SK-N-SH (cell line): ENCODE data around the gene AQP1. TPM values are rescaled to one million over a fixed set of nuclear protein-coding genes. Genes with fewer than 3 reads are reported as not detected.
A peak's percentile ranks its signal among the peaks of the same experiment; 100 is the strongest.

Experiments used
- CTCF ChIA-PET: fragments of 300-600, 350-600 bp; formaldehyde crosslinking; extraction: SDS; loops from one replicate; lab custom pipeline; 2021; lab: Yijun Ruan, JAX
- POLR2A ChIA-PET: fragments of 350-600 bp; sonication (Branson Sonifier 250); formaldehyde crosslinking; extraction: SDS; loops from one replicate; lab custom pipeline; 2020; ENCODE audit warnings: antibody characterized with exemption, inconsistent platforms; lab: Yijun Ruan, JAX
- DNase-seq: peaks from one replicate; pipeline ENCODE4 v3.0.0; 2012
- H2AFZ ChIP-seq: fragments of 200-600 bp; sonication (generic); 2 replicates; pipeline ENCODE4 v1.8.1; 2016; ENCODE audit warnings: antibody characterized with exemption, mild to moderate bottlenecking, low read depth
- H3F3A ChIP-seq: fragments of 200-600 bp; sonication (generic); replicated peaks from 2 replicates; pipeline ENCODE3; 2016; ENCODE audit warnings: antibody characterized with exemption, mild to moderate bottlenecking; ENCODE audit not compliant: insufficient read depth
- H3K27ac ChIP-seq, 2 experiments: fragments of 200-500 bp in 1 of 2; fragments of 200-600 bp in 1 of 2; sonication (Bioruptor generic) in 1 of 2; sonication (generic), shearing (Covaris generic) in 1 of 2; 2 replicates each; pipeline versions ENCODE4 v1.5.1 to v1.6.1; 2014 to 2016; ENCODE audit warnings: low read depth in 2 of 2, inconsistent platforms in 1 of 2, low read length in 1 of 2, mild to moderate bottlenecking in 1 of 2, mixed read lengths in 1 of 2
- H3K27me3 ChIP-seq: fragments of 200-600 bp; sonication (generic), shearing (Covaris generic); 2 replicates; pipeline ENCODE4 v1.6.1; 2016; ENCODE audit warnings: mixed run types; ENCODE audit not compliant: insufficient read depth
- H3K36me3 ChIP-seq, 2 experiments: fragments of 200-500 bp in 1 of 2; fragments of 200-600 bp in 1 of 2; sonication (Bioruptor generic) in 1 of 2; sonication (generic) in 1 of 2; replicated peaks in 1 of 2; 2 replicates each; pipeline versions ENCODE3 to v1.5.1; 2014 to 2016; ENCODE audit warnings: low read length in 1 of 2, mild to moderate bottlenecking in 1 of 2; ENCODE audit not compliant: insufficient read depth in 2 of 2, control insufficient read depth in 1 of 2
- H3K4me1 ChIP-seq, 2 experiments: fragments of 200-500 bp in 1 of 2; fragments of 200-600 bp in 1 of 2; sonication (Bioruptor generic) in 1 of 2; sonication (generic), shearing (Covaris generic) in 1 of 2; 2 replicates each; pipeline versions ENCODE4 v1.5.1 to v1.6.1; 2014 to 2016; ENCODE audit warnings: low read depth in 1 of 2, low read length in 1 of 2, mixed run types in 1 of 2; ENCODE audit not compliant: insufficient read depth in 2 of 2, control insufficient read depth in 1 of 2
- H3K4me2 ChIP-seq: fragments of 200-600 bp; sonication (generic), shearing (Covaris generic); 2 replicates; pipeline ENCODE4 v1.6.1; 2017; ENCODE audit warnings: mixed run types
- H3K4me3 ChIP-seq, 2 experiments: fragments of 200-500 bp in 1 of 2; fragments of 200-600 bp in 1 of 2; sonication (Bioruptor generic) in 1 of 2; sonication (generic), shearing (Covaris generic) in 1 of 2; 2 replicates each; pipeline versions ENCODE4 v1.5.1 to v1.8.1; 2014 to 2016; ENCODE audit warnings: low read depth in 2 of 2, inconsistent platforms in 1 of 2, low read length in 1 of 2, mild to moderate bottlenecking in 1 of 2, mixed read lengths in 1 of 2, moderate library complexity in 1 of 2
- H3K79me2 ChIP-seq: fragments of 200-600 bp; sonication (generic); 2 replicates; pipeline ENCODE4 v1.8.1; 2017; ENCODE audit warnings: mild to moderate bottlenecking; ENCODE audit not compliant: insufficient read depth
- H3K9ac ChIP-seq: fragments of 200-600 bp; sonication (generic); 2 replicates; pipeline ENCODE4 v1.6.1; 2017; ENCODE audit warnings: mixed run types
- H3K9me2 ChIP-seq: fragments of 200-600 bp; sonication (generic); 2 replicates; pipeline ENCODE4 v1.6.1; 2017; ENCODE audit warnings: mixed run types
- H3K9me3 ChIP-seq: fragments of 200-600 bp; sonication (generic); 2 replicates; pipeline ENCODE4 v1.6.1; 2017; ENCODE audit warnings: mixed run types, mild to moderate bottlenecking, moderate library complexity
- H4K20me1 ChIP-seq: fragments of 200-600 bp; sonication (generic); 2 replicates; pipeline ENCODE4 v1.6.1; 2017; ENCODE audit warnings: mild to moderate bottlenecking, mixed run types; ENCODE audit not compliant: insufficient read depth
- CHD2 ChIP-seq: fragments of 150-350 bp; IDR thresholded peaks from 2 replicates; pipeline ENCODE4 v1.6.1; 2018; ENCODE audit warnings: low read length; ENCODE audit not compliant: partially characterized antibody
- ELF1 ChIP-seq: IDR thresholded peaks from 2 replicates; pipeline ENCODE4 v1.4.0; 2012
- EZH2phosphoT487 ChIP-seq: fragments of 200-600 bp; sonication (generic); IDR thresholded peaks from 2 replicates; pipeline ENCODE4 v1.6.1; 2017; ENCODE audit warnings: low read depth, mixed run types, mild to moderate bottlenecking, antibody characterized with exemption, moderate library complexity, borderline replicate concordance
- FOSL2 ChIP-seq: IDR thresholded peaks from 2 replicates; pipeline ENCODE4 v1.4.0; 2012; ENCODE audit warnings: low read depth, mild to moderate bottlenecking, moderate library complexity, borderline replicate concordance
- FOXM1 ChIP-seq: IDR thresholded peaks from 2 replicates; pipeline ENCODE4 v1.4.0; 2012; ENCODE audit warnings: low read depth, mild to moderate bottlenecking
- JUND ChIP-seq: IDR thresholded peaks from 2 replicates; pipeline ENCODE4 v1.4.0; 2012
- MEF2A ChIP-seq: IDR thresholded peaks from 2 replicates; pipeline ENCODE4 v1.4.0; 2012; ENCODE audit warnings: low read depth, borderline replicate concordance
- MXI1 ChIP-seq: IDR thresholded peaks from 2 replicates; pipeline ENCODE4 v1.6.1; 2012; ENCODE audit warnings: mild to moderate bottlenecking, low read depth, low read length, improper control_type of control experiment
- NFIC ChIP-seq: IDR thresholded peaks from 2 replicates; pipeline ENCODE4 v1.4.0; 2012; ENCODE audit warnings: borderline replicate concordance
- NRF1 ChIP-seq: IDR thresholded peaks from 2 replicates; pipeline ENCODE4 v1.6.1; 2012; ENCODE audit warnings: low read depth, mild to moderate bottlenecking, low read length
- POLR2AphosphoS5 ChIP-seq: IDR thresholded peaks from 2 replicates; pipeline ENCODE4 v1.6.1; 2012; ENCODE audit warnings: low read depth, low read length
- RAD21 ChIP-seq: IDR thresholded peaks from 2 replicates; pipeline ENCODE4 v1.6.1; 2012; ENCODE audit warnings: mild to moderate bottlenecking, low read length
- RFX5 ChIP-seq: IDR thresholded peaks from 2 replicates; pipeline ENCODE4 v1.6.1; 2012; ENCODE audit warnings: mild to moderate bottlenecking, improper control_type of control experiment, low read length
- RXRA ChIP-seq: IDR thresholded peaks from 2 replicates; pipeline ENCODE4 v1.4.0; 2012; ENCODE audit warnings: low read depth, mild to moderate bottlenecking, borderline replicate concordance
- SIN3A ChIP-seq: IDR thresholded peaks from 2 replicates; pipeline ENCODE4 v1.6.1; 2012; ENCODE audit warnings: low read depth, mild to moderate bottlenecking, low read length, moderate library complexity, borderline replicate concordance
- SMC3 ChIP-seq: IDR thresholded peaks from 2 replicates; pipeline ENCODE4 v1.6.1; 2012; ENCODE audit warnings: low read depth, low read length, improper control_type of control experiment
- TAF1 ChIP-seq: IDR thresholded peaks from 2 replicates; pipeline ENCODE4 v1.6.1; 2012; ENCODE audit warnings: low read depth, mild to moderate bottlenecking, low read length, moderate library complexity, borderline replicate concordance
- TCF12 ChIP-seq: IDR thresholded peaks from 2 replicates; pipeline ENCODE4 v1.4.0; 2012
- YY1 ChIP-seq: IDR thresholded peaks from 2 replicates; pipeline ENCODE4 v1.4.0; 2012; ENCODE audit warnings: low read depth, mild to moderate bottlenecking
- WGBS: methylation state at CpG from one replicate; pipeline ENCODE4 v1.1.6; 2017; ENCODE audit warnings: low lambda C conversion rate; 5-methylcytosine and 5-hydroxymethylcytosine counted together
- polyA plus RNA-seq, 3 experiments: library from polyadenylated mRNA; depleted of rRNA; stranded (reverse); fragments of >200 nt; gene quantifications; 2 replicates each; pipeline ENCODE4 v1.2.3, GENCODE V29; 2012
- TF ChIP-seq, protein P1 (sequence below): fragments of 200-600 bp; sonication (generic); IDR thresholded peaks from 2 replicates; pipeline ENCODE4 v1.6.1; 2017; ENCODE audit warnings: antibody characterized with exemption, mild to moderate bottlenecking, moderate library complexity
- TF ChIP-seq, protein P2 (sequence below): IDR thresholded peaks from 2 replicates; pipeline ENCODE4 v1.4.0; 2012; ENCODE audit warnings: low read depth, borderline replicate concordance
- TF ChIP-seq, protein P3 (sequence below): fragments of 150-350 bp; IDR thresholded peaks from 2 replicates; pipeline ENCODE4 v1.6.1; 2017; ENCODE audit warnings: antibody characterized with exemption, low read length, low read depth, borderline replicate concordance
- TF ChIP-seq, protein P4 (sequence below): fragments of 150-350 bp; IDR thresholded peaks from 2 replicates; pipeline ENCODE4 v1.6.1; 2016; ENCODE audit warnings: mild to moderate bottlenecking, low read depth, low read length
- TF ChIP-seq, protein P5 (sequence below): IDR thresholded peaks from 2 replicates; pipeline ENCODE4; 2012
- TF ChIP-seq, protein P6 (sequence below): IDR thresholded peaks from 2 replicates; pipeline ENCODE4 v1.4.0; 2012; ENCODE audit warnings: low read depth, borderline replicate concordance

AQP1 gene
- polyA plus RNA-seq, 1 of the 3 experiments (the other 2 are of a cell fraction): 1.7 TPM

DNA sequence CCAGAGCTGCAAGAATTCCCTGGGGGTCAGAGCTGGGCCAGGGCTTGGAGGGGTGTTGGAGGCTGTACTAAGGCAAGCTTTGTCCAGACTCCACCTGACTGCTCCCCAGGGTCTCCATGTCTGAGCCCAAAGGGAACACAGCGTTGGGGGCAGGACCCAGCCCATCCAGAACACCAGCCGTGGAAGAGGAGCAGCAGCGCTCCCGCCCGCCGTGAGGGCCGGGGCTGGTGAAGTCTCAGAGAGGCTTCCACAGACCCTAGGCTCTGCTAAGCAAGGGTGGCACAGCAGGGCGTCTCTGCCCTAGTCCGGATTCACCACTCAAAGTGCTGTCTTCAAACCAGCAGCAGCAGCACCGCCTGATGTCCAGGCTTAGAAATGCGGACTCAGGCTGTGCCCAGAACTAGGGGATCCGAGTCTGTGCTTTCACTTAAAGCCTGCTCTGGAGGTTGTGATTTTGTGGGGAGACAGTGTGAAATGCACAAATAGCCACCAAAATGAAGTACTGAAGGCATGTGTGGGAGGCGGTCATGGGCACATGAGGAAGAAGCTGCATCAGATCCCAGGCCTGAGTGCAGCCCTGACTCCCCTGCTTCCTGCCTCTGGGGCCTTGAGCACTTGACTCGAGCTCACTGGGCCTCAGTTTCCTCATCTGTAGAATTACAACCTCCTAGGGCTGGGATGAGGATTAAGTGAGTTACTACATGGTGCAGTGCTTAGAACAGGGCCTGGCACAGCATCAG lies 16.6 kb upstream of the AQP1 start:
- H3K27ac ChIP-seq: no peak overlapping the region
- CTCF ChIA-PET: interaction anchor here (1.3 to 6.5 kb wide), 5 partner anchors 10 to 228 kb away, joined by 3 to 25 read pairs (median 5); no protein-coding TSS in a partner anchor
- WGBS: 81% methylated on average over 11 of the region's 14 CpGs

More for the DNA sequence above, 16.6 kb upstream of the AQP1 start:
- DNase-seq: no peak
- Histone ChIP-seq H2AFZ (no peak overlapping the region), H3K4me3 (no peak overlapping the region), H3K9me2 (no peaks in the 10 kb centered on the region), H3K79me2 (no peaks in the 10 kb centered on the region), H3K4me1 (peaks cover 0 to 13% of the 10 kb centered on the region in 2 experiments; a peak in 1 of 4 replicates), H3F3A (no peaks in the 10 kb centered on the region), H4K20me1 (no peaks in the 10 kb centered on the region), H3K9me3 (no peaks in the 10 kb centered on the region)
- POLR2A ChIA-PET: interaction anchor here (1.0 kb wide), 1 partner anchor 18 kb away, joined by 3 read pairs; no protein-coding TSS in a partner anchor
- TF ChIP-seq, protein P1, sequence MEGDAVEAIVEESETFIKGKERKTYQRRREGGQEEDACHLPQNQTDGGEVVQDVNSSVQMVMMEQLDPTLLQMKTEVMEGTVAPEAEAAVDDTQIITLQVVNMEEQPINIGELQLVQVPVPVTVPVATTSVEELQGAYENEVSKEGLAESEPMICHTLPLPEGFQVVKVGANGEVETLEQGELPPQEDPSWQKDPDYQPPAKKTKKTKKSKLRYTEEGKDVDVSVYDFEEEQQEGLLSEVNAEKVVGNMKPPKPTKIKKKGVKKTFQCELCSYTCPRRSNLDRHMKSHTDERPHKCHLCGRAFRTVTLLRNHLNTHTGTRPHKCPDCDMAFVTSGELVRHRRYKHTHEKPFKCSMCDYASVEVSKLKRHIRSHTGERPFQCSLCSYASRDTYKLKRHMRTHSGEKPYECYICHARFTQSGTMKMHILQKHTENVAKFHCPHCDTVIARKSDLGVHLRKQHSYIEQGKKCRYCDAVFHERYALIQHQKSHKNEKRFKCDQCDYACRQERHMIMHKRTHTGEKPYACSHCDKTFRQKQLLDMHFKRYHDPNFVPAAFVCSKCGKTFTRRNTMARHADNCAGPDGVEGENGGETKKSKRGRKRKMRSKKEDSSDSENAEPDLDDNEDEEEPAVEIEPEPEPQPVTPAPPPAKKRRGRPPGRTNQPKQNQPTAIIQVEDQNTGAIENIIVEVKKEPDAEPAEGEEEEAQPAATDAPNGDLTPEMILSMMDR: peak; percentile 21
- TF ChIP-seq JUND: no peak
- TF ChIP-seq RFX5: no peak
- TF ChIP-seq POLR2AphosphoS5: no peak
- no peak for TF ChIP-seq NFIC
- no peak for TF ChIP-seq RXRA
- TF ChIP-seq, protein P2, sequence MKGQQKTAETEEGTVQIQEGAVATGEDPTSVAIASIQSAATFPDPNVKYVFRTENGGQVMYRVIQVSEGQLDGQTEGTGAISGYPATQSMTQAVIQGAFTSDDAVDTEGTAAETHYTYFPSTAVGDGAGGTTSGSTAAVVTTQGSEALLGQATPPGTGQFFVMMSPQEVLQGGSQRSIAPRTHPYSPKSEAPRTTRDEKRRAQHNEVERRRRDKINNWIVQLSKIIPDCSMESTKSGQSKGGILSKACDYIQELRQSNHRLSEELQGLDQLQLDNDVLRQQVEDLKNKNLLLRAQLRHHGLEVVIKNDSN: no peak
- TF ChIP-seq CHD2: no peak
- no peak for TF ChIP-seq SIN3A
- peak; percentile 26; the same call in 1 of the 2 replicates for TF ChIP-seq SMC3
- TF ChIP-seq NRF1: no peak
- TF ChIP-seq FOSL2: no peak
- TF ChIP-seq YY1: no peak
- no peak for TF ChIP-seq FOXM1
- TF ChIP-seq EZH2phosphoT487: no peak
- no peak for TF ChIP-seq MXI1
- TF ChIP-seq, protein P3, sequence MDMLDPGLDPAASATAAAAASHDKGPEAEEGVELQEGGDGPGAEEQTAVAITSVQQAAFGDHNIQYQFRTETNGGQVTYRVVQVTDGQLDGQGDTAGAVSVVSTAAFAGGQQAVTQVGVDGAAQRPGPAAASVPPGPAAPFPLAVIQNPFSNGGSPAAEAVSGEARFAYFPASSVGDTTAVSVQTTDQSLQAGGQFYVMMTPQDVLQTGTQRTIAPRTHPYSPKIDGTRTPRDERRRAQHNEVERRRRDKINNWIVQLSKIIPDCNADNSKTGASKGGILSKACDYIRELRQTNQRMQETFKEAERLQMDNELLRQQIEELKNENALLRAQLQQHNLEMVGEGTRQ: no peak
- peak; percentile 56 for TF ChIP-seq RAD21
- TF ChIP-seq MEF2A: no peak
- TF ChIP-seq, protein P4, sequence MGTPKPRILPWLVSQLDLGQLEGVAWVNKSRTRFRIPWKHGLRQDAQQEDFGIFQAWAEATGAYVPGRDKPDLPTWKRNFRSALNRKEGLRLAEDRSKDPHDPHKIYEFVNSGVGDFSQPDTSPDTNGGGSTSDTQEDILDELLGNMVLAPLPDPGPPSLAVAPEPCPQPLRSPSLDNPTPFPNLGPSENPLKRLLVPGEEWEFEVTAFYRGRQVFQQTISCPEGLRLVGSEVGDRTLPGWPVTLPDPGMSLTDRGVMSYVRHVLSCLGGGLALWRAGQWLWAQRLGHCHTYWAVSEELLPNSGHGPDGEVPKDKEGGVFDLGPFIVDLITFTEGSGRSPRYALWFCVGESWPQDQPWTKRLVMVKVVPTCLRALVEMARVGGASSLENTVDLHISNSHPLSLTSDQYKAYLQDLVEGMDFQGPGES: no peak
- no peak for TF ChIP-seq ELF1
- TF ChIP-seq, protein P5, sequence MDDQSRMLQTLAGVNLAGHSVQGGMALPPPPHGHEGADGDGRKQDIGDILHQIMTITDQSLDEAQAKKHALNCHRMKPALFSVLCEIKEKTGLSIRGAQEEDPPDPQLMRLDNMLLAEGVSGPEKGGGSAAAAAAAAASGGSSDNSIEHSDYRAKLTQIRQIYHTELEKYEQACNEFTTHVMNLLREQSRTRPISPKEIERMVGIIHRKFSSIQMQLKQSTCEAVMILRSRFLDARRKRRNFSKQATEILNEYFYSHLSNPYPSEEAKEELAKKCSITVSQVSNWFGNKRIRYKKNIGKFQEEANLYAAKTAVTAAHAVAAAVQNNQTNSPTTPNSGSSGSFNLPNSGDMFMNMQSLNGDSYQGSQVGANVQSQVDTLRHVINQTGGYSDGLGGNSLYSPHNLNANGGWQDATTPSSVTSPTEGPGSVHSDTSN: no peak
- no peak for TF ChIP-seq TCF12
- no peak for TF ChIP-seq TAF1
- TF ChIP-seq, protein P6, sequence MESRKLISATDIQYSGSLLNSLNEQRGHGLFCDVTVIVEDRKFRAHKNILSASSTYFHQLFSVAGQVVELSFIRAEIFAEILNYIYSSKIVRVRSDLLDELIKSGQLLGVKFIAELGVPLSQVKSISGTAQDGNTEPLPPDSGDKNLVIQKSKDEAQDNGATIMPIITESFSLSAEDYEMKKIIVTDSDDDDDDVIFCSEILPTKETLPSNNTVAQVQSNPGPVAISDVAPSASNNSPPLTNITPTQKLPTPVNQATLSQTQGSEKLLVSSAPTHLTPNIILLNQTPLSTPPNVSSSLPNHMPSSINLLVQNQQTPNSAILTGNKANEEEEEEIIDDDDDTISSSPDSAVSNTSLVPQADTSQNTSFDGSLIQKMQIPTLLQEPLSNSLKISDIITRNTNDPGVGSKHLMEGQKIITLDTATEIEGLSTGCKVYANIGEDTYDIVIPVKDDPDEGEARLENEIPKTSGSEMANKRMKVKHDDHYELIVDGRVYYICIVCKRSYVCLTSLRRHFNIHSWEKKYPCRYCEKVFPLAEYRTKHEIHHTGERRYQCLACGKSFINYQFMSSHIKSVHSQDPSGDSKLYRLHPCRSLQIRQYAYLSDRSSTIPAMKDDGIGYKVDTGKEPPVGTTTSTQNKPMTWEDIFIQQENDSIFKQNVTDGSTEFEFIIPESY: no peak
- TF ChIP-seq, all 33 proteins: peak for 3
- Histone ChIP-seq H3K36me3 (no peaks in the 10 kb centered on the region), H3K27me3 (no peaks in the 10 kb centered on the region), H3K9ac (no peak overlapping the region), H3K4me2 (no peak overlapping the region)
